NCI-H526 (cell line): ENCODE data around the gene SCN3B.

ENCODE experiments used
- DNase-seq, 2 experiments: peaks; one replicate each; lab custom pipeline; 2025; lab: John Stamatoyannopoulos, UW

The SCN3B gene

DNA sequence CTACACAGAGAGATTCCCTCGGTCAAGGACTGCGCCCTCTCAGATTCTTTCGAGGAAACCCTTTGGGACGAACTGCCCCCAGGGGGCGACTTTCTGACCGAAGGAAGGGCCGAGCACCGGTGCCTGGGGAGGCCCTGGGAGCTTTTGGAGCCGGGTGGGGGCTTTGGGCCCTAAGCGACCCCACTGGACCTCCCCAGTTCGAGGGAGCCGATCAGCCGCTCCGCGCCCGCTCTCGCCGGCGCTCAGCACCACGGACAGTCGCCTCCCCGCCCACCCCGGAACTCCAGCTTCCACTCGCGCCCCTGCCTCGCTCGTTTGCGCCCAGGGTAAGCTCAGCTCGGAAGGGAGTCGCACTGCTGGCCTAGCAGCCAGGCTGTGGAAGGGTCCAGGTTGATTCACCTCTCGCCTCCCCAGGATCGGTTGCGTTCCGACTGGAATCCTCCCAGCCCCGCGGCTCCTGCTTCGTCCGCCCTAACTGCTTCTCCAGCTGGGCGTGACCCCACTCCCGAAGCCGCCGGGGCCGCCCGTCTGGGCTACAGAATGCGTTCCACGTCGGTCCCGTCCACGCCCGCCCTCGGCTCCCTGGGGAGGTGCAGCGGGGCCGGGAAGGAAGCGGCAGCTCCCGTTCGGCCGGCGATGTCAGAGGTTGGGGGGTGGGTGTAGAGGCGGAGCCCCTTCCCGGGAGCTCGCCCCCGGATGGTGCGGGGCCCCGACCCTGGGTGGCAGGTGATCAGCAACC lies 428 bp downstream of the SCN3B start:
- peak; percentile 91 to 98 for DNase-seq

- DNase-seq = no peak
Observed at GRCh38 chr11:123653483-123653826, 969 bp downstream of the SCN3B start.

DNA sequence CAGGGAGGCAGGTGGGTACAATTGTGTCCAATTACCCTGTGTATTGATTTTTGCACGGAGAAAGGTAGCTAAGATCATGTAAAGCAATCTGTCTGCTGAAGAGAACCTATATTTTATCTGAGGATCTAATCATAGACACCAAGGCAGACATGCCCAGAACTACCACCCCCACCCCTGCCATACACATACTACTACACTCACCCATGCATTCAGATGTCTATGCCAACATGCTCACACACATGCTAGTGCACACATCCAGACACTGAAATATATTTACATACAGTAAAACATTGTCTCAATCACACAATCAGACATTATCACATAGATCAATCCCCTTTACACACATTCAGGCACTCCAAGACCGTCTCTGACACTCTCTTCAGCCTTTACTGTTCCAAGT lies 1.8 kb downstream of the SCN3B start:
- peak in 1 of 2 experiments; percentile 42 for DNase-seq

DNA sequence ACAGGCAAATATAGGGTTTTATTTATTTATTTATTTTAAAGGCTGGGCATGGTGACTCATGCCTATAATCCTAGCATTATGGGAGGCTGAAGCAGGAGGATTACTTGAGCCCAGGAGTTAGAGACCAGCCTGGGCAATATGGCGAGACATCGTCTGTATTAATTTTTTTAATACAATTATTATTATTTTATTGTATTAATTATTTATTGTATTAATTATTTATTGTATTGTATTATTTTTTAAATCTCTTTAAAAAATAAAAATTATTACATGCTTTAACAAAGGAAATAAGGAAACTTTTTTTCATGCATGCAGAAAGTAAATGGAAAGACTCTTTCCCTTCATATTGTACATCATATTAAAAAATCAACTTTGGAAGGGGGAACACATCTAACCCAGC lies 3.5 kb downstream of the SCN3B start:
- no peak for DNase-seq

DNA sequence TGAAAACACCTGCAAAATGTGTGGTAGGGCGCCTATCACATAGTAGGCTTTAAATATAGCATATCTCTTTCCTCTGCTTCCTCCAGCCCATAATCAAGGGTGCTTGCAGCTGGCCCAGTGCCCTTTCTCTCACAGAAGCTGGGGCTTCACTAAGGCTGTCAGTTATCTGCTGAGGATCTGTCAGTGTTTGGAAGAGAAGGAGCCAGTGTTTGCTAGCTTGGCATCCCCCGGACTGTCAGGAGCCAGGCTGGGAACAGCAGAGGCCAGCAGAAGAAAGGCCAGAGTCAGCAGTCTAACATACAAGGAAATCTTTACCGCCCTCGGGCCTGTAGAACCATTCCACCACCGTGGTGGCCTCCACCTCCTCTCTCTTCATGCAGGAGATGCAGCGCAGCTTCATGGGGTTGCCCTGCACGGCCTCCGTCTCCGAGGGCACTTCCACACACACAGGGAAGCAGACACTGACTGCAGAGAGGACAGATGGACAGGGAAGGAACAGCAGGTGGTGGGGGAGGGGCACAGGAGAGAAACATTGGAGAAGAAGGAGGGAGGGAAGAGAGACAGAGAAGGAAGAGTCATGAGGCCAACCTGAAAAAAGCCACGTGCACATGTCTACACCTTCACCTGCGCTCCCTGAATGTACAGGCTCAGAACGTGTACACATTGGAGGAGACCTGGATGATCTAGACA lies 9.0 kb downstream of the SCN3B start:
- no peak for DNase-seq

DNA sequence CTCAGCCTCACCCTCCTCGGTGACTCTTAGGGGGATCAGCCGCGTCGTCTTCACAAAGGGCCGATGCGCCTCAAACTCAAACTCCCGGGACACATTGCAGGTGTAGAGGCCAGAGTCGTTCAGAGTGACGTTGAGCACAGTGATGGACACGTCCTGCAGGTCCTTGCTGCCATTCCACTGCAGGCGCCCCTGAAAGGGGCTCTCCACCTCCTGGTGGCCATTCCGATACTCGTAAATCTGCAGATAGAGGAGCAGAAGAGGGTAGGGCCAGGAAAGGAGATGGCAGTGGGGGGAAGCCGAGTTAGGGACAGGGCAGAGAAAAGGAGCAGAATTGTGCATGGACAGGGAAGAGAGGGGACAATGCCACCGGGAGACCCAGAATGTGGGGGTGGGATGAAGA lies 12.0 kb downstream of the SCN3B start:
- no peak for DNase-seq

- no peak for DNase-seq
Observed at GRCh38 chr11:123641495-123641840, 13.0 kb downstream of the SCN3B start.

DNA sequence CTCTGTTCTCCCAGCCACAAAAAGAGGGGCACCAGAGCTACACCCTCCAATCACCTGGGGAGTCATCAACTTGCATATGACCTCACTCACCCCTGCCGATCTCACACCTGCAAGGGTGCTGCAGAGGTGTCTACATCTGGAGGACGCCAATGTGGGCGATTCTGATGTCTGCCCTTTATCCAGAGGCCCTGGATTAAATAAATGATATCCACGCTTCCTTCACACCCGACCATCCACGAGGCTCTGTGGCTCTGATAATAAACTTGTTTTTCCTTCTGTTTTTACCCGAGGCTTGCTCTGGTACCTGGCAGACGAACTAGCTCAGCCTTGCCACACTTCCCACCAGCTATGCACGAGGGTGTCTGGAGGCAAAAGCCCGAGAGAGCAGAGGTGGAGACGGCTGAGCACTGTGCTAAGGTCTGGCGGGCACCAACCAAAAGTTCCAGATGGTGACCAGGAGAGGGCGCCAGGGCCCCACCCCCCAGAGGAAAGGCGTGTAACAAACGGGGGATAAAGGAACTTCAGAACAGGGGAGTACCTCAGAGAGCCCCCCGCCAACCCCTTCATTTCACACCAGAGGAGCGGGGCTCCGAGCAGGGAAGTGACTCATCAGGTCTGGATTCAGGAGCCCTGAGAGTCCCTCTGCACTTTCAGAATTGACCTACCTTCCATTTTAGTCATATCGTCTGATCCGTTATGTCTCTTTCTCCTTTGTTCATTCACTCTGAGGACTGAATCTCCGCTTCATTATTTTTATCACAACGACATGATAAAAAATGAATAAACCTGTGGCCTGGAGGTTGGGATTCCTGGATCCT lies 13.5 kb downstream of the SCN3B start:
- DNase-seq = peak; percentile 69 to 87

DNA sequence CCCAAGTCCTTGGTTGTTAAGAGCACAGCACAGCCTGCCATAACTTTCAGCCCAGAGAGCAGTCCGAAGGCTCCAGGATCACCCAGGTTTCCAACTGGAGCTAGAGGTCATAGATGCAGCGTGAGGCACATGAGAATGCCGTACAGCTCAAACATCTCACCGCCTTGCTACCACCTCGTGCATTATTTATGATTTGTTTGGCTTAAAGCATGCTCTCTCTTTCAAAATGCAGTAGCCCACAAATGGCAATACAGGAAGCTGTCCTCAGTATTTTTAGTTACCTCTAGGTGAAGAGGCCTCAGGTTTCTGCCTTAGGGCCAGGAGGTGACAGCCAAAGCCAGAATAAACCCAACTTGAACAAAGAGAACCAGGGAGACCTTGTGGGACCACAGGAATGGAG lies 14.4 kb downstream of the SCN3B start:
- no peak for DNase-seq

GRCh38 chr11:123630126-123630608 lies 24.3 kb downstream of the SCN3B start:
- no peak for DNase-seq

DNA sequence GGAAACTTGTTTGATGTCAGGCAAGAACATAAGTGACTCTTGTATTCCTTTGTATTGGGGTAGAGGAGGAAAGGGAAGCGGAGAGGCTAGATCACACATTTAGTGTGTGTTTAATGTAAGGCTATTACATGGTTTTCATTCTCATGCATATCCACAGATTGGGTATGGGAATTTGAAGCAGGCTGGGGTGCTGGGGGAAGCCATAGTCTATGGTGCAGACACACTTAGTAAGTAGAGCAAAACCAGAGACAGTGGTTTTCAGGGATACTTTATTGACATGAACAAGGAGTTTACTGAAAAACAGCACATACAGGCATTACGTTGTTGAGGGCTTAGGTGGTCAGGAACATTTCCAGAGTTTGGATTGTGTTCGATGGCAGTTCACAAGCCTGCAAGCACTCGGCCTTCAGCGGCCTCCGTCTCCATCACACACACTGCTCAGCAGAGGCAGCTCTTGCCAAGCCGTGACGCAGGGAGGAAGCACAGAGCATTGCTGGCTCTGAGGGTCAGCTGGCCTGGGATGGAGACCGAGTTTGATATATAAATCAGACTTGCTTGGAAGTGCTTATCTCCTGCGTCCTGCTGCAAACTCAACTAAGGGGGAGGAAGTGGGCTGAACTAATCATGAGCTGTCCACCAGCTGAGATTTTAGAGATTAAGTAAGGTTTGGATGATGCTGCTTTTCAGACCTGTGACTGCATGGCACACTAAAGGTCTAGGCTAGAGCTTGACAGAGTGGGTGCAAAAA lies 25.3 kb downstream of the SCN3B start:
- no peak for DNase-seq

DNA sequence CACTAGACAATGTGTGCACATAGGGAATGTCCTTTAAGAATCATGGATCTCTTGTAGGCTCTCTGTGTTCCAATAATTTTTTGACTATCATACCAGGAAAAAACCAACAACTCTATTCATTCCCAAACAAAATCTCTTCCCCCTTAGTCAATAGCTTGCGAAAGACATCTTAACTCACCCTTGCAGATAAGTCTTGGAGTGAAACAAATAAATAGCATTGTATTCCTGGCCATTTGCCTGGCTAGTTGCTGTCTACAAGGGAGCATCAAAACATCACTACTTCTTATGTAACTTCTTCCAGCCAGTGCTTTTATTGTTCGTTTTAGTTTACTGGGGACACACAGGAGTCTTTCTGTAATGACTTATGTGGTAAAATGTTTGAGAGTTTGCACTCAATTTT lies 29.4 kb downstream of the SCN3B start:
- DNase-seq = no peak

DNA sequence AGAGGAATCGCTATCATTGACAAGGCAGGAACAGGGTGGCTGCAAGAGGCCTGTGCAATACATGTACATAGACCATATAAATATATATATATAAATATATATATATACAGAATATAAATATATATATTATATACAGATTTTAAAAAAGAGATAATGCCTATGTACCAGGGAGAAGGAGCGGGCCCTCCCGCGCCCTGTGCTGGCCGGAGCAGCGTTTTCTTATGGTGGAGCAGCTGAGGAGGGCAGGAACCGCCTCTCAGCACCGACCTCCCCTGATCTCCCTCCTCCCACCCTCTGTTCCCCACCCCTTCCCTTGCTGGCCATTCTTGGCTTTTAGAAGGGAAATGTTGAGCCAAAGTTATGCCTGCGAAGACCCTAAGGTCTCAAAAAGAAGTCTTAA lies 31.8 kb downstream of the SCN3B start:
- DNase-seq = no peak

DNA sequence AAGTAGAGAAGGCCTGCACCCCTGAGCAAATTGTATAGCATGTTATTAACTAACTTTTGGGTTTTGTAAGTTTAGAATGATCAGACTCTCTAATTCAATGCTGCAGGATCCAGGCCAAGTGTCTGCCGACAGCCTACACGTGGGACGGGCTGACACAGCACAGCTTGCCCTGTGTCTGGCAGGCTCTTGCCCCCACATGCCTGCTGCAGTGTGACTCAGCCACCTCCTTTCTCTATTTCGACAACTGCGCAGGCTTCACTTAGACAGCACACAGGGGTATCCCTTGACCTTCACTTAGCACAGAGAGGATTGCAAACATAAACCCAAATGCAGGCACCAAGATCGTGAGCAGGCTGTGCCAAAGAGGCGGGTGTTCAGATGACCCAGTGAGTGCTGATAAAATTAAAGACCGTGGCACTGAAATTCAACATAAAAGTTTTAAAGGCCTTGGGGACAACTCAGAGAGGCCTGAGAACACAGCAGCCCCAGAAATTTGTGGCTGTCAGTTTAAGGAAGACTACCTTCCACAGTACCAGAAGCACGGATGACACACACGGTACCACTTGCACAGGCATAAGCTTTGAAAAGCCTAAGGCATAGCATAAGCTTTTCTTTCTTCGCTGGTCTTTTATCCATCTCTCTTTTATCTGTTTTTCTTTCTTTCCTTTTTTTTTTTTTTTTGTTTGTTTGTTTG lies 37.8 kb downstream of the SCN3B start:
- no peak for DNase-seq

- no peak for DNase-seq
Observed at GRCh38 chr11:123611698-123612097, 42.7 kb downstream of the SCN3B start.

GRCh38 chr11:123608945-123609344 lies 45.5 kb downstream of the SCN3B start:
- no peak for DNase-seq

DNA sequence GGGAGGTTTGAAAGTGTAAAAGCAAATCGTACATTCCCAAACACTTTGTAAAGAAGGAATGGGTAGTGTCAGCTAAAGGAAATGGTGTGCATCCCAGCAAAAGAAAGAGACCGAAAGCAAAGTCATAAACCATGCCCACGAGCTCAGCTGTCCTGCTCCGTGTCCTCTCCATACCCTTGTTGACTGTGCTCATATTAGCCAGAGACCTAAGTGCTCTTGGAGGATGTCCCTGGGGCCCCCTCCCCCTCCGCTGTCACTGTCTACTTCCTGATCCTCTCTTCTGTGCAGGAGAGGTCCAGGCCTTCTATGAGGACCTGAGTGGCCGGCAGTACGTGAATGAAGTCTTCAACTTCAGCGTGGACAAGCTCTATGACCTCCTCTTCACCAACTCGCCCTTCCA lies 46.1 kb downstream of the SCN3B start:
- DNase-seq = no peak

DNA sequence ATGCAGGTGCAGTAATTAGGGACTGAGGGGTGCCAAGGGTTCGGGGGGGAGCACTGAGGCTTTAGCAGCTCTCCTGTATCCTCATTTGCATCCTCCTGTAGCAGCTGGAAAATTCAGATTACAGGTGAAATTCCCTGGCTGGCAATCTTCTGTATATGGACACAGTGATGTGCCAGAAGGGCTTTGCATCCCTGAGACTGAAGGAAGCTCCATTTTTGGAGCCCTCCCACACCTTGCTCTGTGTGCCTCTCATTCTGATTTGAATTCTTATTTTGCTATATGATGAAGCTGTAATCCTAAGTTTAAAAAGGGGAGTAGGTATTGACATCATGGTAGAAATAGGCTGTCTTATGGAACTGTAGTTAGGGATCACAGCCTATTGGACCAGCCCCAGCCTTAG lies 46.6 kb downstream of the SCN3B start:
- no peak for DNase-seq

DNA sequence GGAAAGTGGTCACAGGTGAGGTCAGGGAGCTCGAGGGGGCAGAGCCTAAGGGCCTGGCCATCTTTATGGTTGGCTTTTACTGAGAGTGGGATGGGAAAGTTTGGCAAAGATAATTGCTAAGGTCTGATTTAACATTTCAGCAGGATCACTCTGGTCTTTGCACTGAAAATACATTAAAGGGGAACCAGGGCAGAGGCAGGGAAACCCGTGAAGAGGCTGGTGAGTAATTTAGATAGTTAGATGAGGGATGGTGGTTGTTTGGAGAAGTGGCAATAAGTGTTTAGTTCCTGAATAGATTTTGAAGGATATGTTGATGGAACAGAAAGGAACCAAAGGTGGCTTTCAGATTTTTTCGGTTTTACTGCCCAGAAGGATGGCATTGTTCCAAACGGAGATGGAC lies 50.8 kb downstream of the SCN3B start:
- no peak for DNase-seq

GRCh38 chr11:123601743-123602142 lies 52.7 kb downstream of the SCN3B start:
- DNase-seq = no peak

DNA sequence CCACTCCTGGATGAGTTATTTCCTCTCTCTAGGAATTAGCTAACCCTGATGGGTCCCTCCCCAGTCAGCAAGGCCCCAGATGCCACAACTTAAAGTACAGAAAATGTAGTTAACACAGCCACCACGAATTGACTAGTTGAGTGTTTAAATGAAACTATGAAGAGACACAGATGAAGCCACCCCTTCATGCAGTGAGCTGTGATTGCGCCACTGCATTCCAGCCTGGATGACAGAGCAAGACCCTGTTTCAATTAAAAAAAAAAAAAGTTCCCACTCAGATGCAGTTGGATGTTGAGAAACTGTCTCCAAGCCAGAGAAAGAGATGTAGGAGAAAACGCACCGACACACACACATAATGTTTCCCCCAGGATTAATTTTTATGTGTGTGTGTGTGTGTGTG lies 53.3 kb downstream of the SCN3B start:
- DNase-seq = no peak

DNA sequence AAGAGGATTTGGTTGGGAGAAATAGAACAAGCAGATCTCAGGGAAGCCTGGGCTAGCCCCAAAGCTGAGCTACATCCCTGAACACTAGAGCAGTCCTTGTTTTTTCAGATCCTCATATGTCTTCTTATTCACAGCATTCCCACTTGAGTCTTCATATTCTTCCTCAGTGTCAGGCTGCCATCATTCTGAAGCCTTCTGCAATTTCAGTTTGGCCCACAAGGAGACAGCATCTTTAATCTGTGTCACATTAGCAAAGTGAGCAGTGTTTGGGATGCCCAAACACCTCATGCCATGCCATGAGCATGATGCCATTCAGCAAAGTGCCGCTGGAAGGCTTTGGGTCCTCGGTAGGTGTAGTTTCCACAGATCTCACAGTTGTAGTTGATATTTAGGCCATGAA lies 56.6 kb downstream of the SCN3B start:
- no peak for DNase-seq
